Thyroid gland (tissue), 4 donors: ENCODE data around the gene EBF3.

ENCODE experiments used
- CTCF ChIP-seq, 6 experiments: fragments of 200-600 bp in 3 of 6; fragments of 450-650 bp in 3 of 6; sonication (generic) in 3 of 6; IDR thresholded peaks; one replicate each; pipeline ENCODE4 v1.5.1; 2016 to 2019; ENCODE audit warnings: antibody characterized with exemption in 6 of 6, mild to moderate bottlenecking in 2 of 6, inconsistent platforms in 1 of 6, moderate library complexity in 1 of 6
- POLR2A ChIP-seq, 2 donors: fragments of 450-650 bp; IDR thresholded peaks; one replicate each; pipeline ENCODE4 v1.6.1; 2017; ENCODE audit warnings: antibody characterized with exemption in 2 of 2, mild to moderate bottlenecking in 2 of 2, moderate library complexity in 1 of 2

DNA sequence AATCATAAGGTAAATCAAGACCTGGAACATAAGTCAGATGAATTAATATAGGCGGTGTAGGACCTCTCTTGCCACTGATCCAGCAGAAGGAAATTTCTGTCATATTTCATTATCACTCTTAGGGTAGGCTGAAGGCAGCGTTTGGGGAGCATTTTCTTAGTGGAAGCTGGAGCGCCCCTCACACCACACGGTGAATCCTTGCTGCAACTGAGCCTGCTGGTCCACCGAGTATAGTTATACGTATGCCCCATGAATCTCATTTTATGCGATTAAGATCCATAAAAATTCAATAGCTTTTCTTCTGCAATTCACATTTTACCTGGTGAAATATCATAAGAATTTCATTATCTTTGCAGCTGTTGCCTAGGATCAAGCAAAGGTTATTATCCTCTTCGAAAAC lies 19.6 kb downstream of the EBF3 start:
- TF ChIP-seq POLR2A (IDR thresholded peaks at IDR 0.05) = no peak
- no peak for TF ChIP-seq CTCF (IDR thresholded peaks at IDR 0.05)
